ENCODE results near the gene SYT11.

GRCh38 chr1:155925506-155925905 is 66.1 kb downstream of the SYT11 start:
- TF ChIP-seq EZH2phosphoT487 (IDR thresholded peaks at IDR 0.05) (no peak), EZH2 (IDR thresholded peaks at IDR 0.05) (no peak), CTCF (IDR thresholded peaks at IDR 0.05) (no peak)

All from neural progenitor cell (in vitro differentiated cells).